A549 (cell line): Measurements from ENCODE around the gene MAGI2. TPM values are rescaled to one million over a fixed set of nuclear protein-coding genes. Genes with fewer than 3 reads are reported as not detected.

Experiments used
- ATAC-seq, 2 experiments: fragments of 200-7000 bp in 1 of 2; fragments of >200 bp in 1 of 2; cut with Nextera tagmentation in 1 of 2; cut with Tn5 transposase in 1 of 2; 3 replicates each; pipeline versions ENCODE4 v1.8.0 to v1.9.1; 2018 to 2020; ENCODE audit warnings: mild to moderate bottlenecking in 1 of 2, moderate library complexity in 1 of 2
- CTCF ChIA-PET: fragments of 300-600 bp; sonication (Branson Sonifier 250); formaldehyde crosslinking; extraction: SDS; loops from one replicate; lab custom pipeline; 2021; ENCODE audit warnings: antibody characterized with exemption, inconsistent platforms; lab: Yijun Ruan, JAX
- POLR2A ChIA-PET: fragments of 350-600 bp; formaldehyde crosslinking; extraction: SDS; loops from one replicate; lab custom pipeline; 2021; ENCODE audit warnings: antibody characterized with exemption, inconsistent platforms; lab: Yijun Ruan, JAX
- DNase-seq, 2 experiments: peaks; one replicate each; pipeline versions ENCODE4 v3.0.0 to v3.0.0-alpha.2; 2011 to 2016; ENCODE audit warnings: low read depth in 1 of 2, low spot score in 1 of 2
- FAIRE-seq: peaks from 2 replicates; lab custom pipeline; 2011; peaks lifted over from hg19 to GRCh38; lab: Jason Lieb, UNC
- H3K27ac ChIP-seq, 2 experiments: fragments of >200 bp; sonication (Bioruptor Twin); formaldehyde crosslinking; 3 replicates each; pipeline ENCODE4 v1.5.1; 2016 to 2017
- H3K4me1 ChIP-seq: fragments of >200 bp; sonication (Bioruptor Twin); formaldehyde crosslinking; 3 replicates; pipeline ENCODE4 v1.6.1; 2016
- H3K4me2 ChIP-seq: fragments of >200 bp; sonication (Bioruptor Twin); formaldehyde crosslinking; 3 replicates; pipeline ENCODE4 v1.6.1; 2016
- H3K4me3 ChIP-seq: fragments of >200 bp; sonication (Bioruptor Twin); formaldehyde crosslinking; 3 replicates; pipeline ENCODE4 v1.5.1; 2016
- H3K9me3 ChIP-seq: fragments of >200 bp; sonication (Bioruptor Twin); formaldehyde crosslinking; 3 replicates; pipeline ENCODE4 v1.6.1; 2016
- BCL3 ChIP-seq: fragments of >200 bp; sonication (Bioruptor Twin); formaldehyde crosslinking; IDR thresholded peaks from 3 replicates; pipeline ENCODE4 v1.6.1; 2016
- CEBPB ChIP-seq, 2 experiments: fragments of >200 bp in 1 of 2; sonication (Bioruptor Twin) in 1 of 2; formaldehyde crosslinking in 1 of 2; IDR thresholded peaks; 2 replicates each; pipeline ENCODE4 v1.6.1; 2012 to 2016
- EHMT2 ChIP-seq: fragments of 200-600 bp; sonication (generic); IDR thresholded peaks from 2 replicates; pipeline ENCODE4 v1.6.1; 2016; ENCODE audit warnings: antibody characterized with exemption, low read depth, mild to moderate bottlenecking, moderate library complexity
- EP300 ChIP-seq, 2 experiments: fragments of >200 bp; sonication (Bioruptor Twin); formaldehyde crosslinking; IDR thresholded peaks; 2 replicates in 1 of 2; 3 replicates in 1 of 2; pipeline ENCODE4 v1.6.1; 2016 to 2017
- FOSL2 ChIP-seq, 2 experiments: fragments of 450-650 bp in 1 of 2; fragments of >200 bp in 1 of 2; sonication (Bioruptor Twin) in 1 of 2; formaldehyde crosslinking; IDR thresholded peaks; 2 replicates each; pipeline versions ENCODE4 v1.5.0 to v1.6.1; 2016 to 2020; ENCODE audit warnings: mild to moderate bottlenecking in 1 of 2, moderate library complexity in 1 of 2
- FOXS1 ChIP-seq: fragments of 250-450 bp; sonication (Bioruptor Pico); IDR thresholded peaks from 2 replicates; pipeline ENCODE4 v1.5.0; 2020; ENCODE audit warnings: mild to moderate bottlenecking, moderate library complexity
- GATA3 ChIP-seq: IDR thresholded peaks from 2 replicates; pipeline ENCODE4 v1.6.1; 2012; ENCODE audit warnings: borderline replicate concordance
- HEYL ChIP-seq: fragments of 250-450 bp; sonication (Bioruptor Pico); IDR thresholded peaks from 2 replicates; pipeline ENCODE4 v1.8.0; 2021; ENCODE audit warnings: mild to moderate bottlenecking, moderate library complexity
- HOXA7 ChIP-seq: fragments of 250-450 bp; sonication (Bioruptor Pico); IDR thresholded peaks from 2 replicates; pipeline ENCODE4 v1.5.0; 2020; ENCODE audit warnings: mild to moderate bottlenecking, moderate library complexity
- HOXB5 ChIP-seq: fragments of 250-450 bp; sonication (Bioruptor Pico); IDR thresholded peaks from 2 replicates; pipeline ENCODE4 v1.5.0; 2020; ENCODE audit warnings: mild to moderate bottlenecking, moderate library complexity
- JUN ChIP-seq, 2 experiments: fragments of >200 bp; sonication (Bioruptor Twin); formaldehyde crosslinking; IDR thresholded peaks; 2 replicates in 1 of 2; 3 replicates in 1 of 2; pipeline ENCODE4 v1.6.1; 2016 to 2017
- JUNB ChIP-seq: fragments of >200 bp; sonication (Bioruptor Twin); formaldehyde crosslinking; IDR thresholded peaks from 2 replicates; pipeline ENCODE4 v1.6.1; 2016
- KDM1A ChIP-seq: fragments of 200-600 bp; sonication (generic); IDR thresholded peaks from 2 replicates; pipeline ENCODE4 v1.6.1; 2016; ENCODE audit warnings: low read depth, mild to moderate bottlenecking
- KDM5A ChIP-seq: fragments of 200-600 bp; sonication (generic); IDR thresholded peaks from 2 replicates; pipeline ENCODE4 v1.6.1; 2016; ENCODE audit warnings: antibody characterized with exemption, mild to moderate bottlenecking
- MAFK ChIP-seq: fragments of 450-650 bp; IDR thresholded peaks from 2 replicates; pipeline ENCODE4 v1.6.1; 2014; ENCODE audit not compliant: partially characterized antibody
- MAX ChIP-seq: IDR thresholded peaks from 2 replicates; pipeline ENCODE4 v1.6.1; 2012
- NFE2L2 ChIP-seq: fragments of 150-350 bp; conservative IDR thresholded peaks from 2 replicates; pipeline ENCODE4 v1.6.1; 2014; ENCODE audit warnings: low read length
- NPAS2 ChIP-seq: fragments of 250-450 bp; sonication (Bioruptor Pico); IDR thresholded peaks from 2 replicates; pipeline ENCODE4 v1.8.0; 2022; ENCODE audit warnings: mild to moderate bottlenecking, moderate library complexity, borderline replicate concordance
- PBX3 ChIP-seq: IDR thresholded peaks from 2 replicates; pipeline ENCODE4 v1.6.1; 2012
- RAD21 ChIP-seq, 2 experiments: fragments of >200 bp in 1 of 2; sonication (Bioruptor Twin) in 1 of 2; formaldehyde crosslinking in 1 of 2; IDR thresholded peaks in 1 of 2; conservative IDR thresholded peaks in 1 of 2; 2 replicates in 1 of 2; 3 replicates in 1 of 2; pipeline ENCODE4 v1.6.1; 2012 to 2018; ENCODE audit warnings: inconsistent platforms in 1 of 2
- RCOR1 ChIP-seq: fragments of 150-350 bp; IDR thresholded peaks from 2 replicates; pipeline ENCODE4 v1.6.1; 2014; ENCODE audit warnings: antibody characterized with exemption, low read length, low read depth
- RFX5 ChIP-seq: fragments of 450-650 bp; IDR thresholded peaks from 2 replicates; pipeline ENCODE4 v1.7.1; 2014; ENCODE audit warnings: antibody characterized with exemption, mild to moderate bottlenecking, moderate library complexity
- ZC3H11A ChIP-seq: fragments of 450-650 bp; IDR thresholded peaks from 2 replicates; pipeline ENCODE4 v1.6.1; 2014; ENCODE audit warnings: antibody characterized with exemption, mild to moderate bottlenecking
- ZNF302 ChIP-seq: fragments of 250-450 bp; sonication (Bioruptor Pico); IDR thresholded peaks from 2 replicates; pipeline ENCODE4 v1.9.0; 2021; ENCODE audit warnings: inconsistent platforms, mild to moderate bottlenecking, moderate library complexity
- WGBS: methylation state at CpG from one replicate; pipeline ENCODE4 v1.1.6; 2017; ENCODE audit errors: missing lambda C conversion rate; 5-methylcytosine and 5-hydroxymethylcytosine counted together
- polyA plus RNA-seq, 4 experiments: library from polyadenylated mRNA; depleted of rRNA in 3 of 4; stranded (reverse); fragments of >200 nt; fragmentation: RNase III in 1 of 4; extraction: RNeasy Plus Mini Kit Qiagen cat#74134 plus additional on column Dnase treatment in 1 of 4; gene quantifications; 2 replicates in 3 of 4; 3 replicates in 1 of 4; pipeline ENCODE4 v1.2.3, GENCODE V29; 2011 to 2017
- TF ChIP-seq, protein P1 (sequence below): fragments of 450-650 bp; IDR thresholded peaks from 2 replicates; pipeline ENCODE4 v1.6.1; 2014; ENCODE audit warnings: antibody characterized with exemption
- TF ChIP-seq, protein P2 (sequence below): fragments of >200 bp; sonication (Bioruptor Twin); formaldehyde crosslinking; IDR thresholded peaks from 2 replicates; pipeline ENCODE4 v1.6.1; 2016

The MAGI2 gene
- polyA plus RNA-seq, 2 of the 4 experiments (the other 2 are of a cell fraction), result 0.48 to 0.81 TPM

GRCh38 chr7:79462390-79462789 is 8.9 kb upstream of the MAGI2 start:
- ATAC-seq (peak; percentile 47 to 59; a peak in 3 of 6 replicates), FAIRE-seq (no peak), DNase-seq (peak in 1 of 2 experiments; percentile 22)
- Histone ChIP-seq H3K4me2 (peak overlapping the region; percentile 66), H3K4me1 (peaks cover 33% of the 10 kb centered on the region), H3K9me3 (no peaks in the 10 kb centered on the region), H3K4me3 (no peak overlapping the region), H3K27ac (peak overlapping the region; percentile 17 to 55; a peak in 5 of 6 replicates)
- CTCF ChIA-PET, result interaction anchor here (1.5 kb wide), 1 partner anchor 10 kb away, joined by 4 read pairs; no protein-coding TSS in a partner anchor
- WGBS, result 32% methylated on average over 2 of the region's 2 CpGs
- TF ChIP-seq MAX (no peak), FOSL2 (IDR thresholded peaks at IDR 0.05) (0 out of 2 replicates have a peak, but pooled peaks have one; percentile 13), FOSL2 (CRISPR knock-in tag; IDR thresholded peaks at IDR 0.05) (peak; percentile 75), CEBPB (IDR thresholded peaks at IDR 0.05) (no peak), MAFK (peak; percentile 95), FOXS1 (CRISPR knock-in tag) (0 out of 2 replicates have a peak, but pooled peaks have one; percentile 13)
- POLR2A ChIA-PET, result no interaction called here

GRCh38 chr7:79461660-79462059 is 8.2 kb upstream of the MAGI2 start:
- TF ChIP-seq, protein P1, sequence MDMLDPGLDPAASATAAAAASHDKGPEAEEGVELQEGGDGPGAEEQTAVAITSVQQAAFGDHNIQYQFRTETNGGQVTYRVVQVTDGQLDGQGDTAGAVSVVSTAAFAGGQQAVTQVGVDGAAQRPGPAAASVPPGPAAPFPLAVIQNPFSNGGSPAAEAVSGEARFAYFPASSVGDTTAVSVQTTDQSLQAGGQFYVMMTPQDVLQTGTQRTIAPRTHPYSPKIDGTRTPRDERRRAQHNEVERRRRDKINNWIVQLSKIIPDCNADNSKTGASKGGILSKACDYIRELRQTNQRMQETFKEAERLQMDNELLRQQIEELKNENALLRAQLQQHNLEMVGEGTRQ, result no peak
- TF ChIP-seq BCL3 (0 out of 3 replicates have a peak, but pooled peaks have one; percentile 46), RFX5 (no peak), CEBPB (IDR thresholded peaks at IDR 0.05) (peak; percentile 79 to 90), MAX (peak; percentile 46; the same call in 1 of the 2 replicates), MAFK (peak; percentile 15), EP300 (IDR thresholded peaks at IDR 0.05) (peak; percentile 23 to 51; a peak in 2 of 5 replicates), GATA3 (peak; percentile 74; the same call in 1 of the 2 replicates), JUN (IDR thresholded peaks at IDR 0.05) (peak; percentile 35 to 44; a peak in 3 of 5 replicates), FOSL2 (IDR thresholded peaks at IDR 0.05) (peak; percentile 90), FOSL2 (CRISPR knock-in tag; IDR thresholded peaks at IDR 0.05) (peak; percentile 98), JUNB (peak; percentile 85), ZNF302 (CRISPR knock-in tag) (no peak), RCOR1 (no peak)
- TF ChIP-seq, all 56 proteins: peak for 9
- WGBS, result 6% methylated on average over 1 of the region's 1 CpG
- Histone ChIP-seq H3K4me2 (peak overlapping the region; percentile 66), H3K4me3 (no peak overlapping the region), H3K4me1 (peaks cover 33% of the 10 kb centered on the region), H3K27ac (peak overlapping the region in 1 of 2 experiments; percentile 55; a peak in 4 of 6 replicates), H3K9me3 (no peaks in the 10 kb centered on the region)
- ChIA-PET CTCF (no interaction called here), POLR2A (no interaction called here)
- peak; percentile 97 for FAIRE-seq
- DNase-seq, result peak; percentile 45 to 87
- peak; percentile 98 to 99 for ATAC-seq

- no peak overlapping the region; the same call in 2 of the 3 replicates for H3K4me2 ChIP-seq
- FAIRE-seq (no peak), ATAC-seq (no peak), DNase-seq (no peak)
- POLR2A ChIA-PET, result no interaction called here
- peak overlapping the region; percentile 12 to 47; a peak in 2 of 6 replicates for H3K27ac ChIP-seq
- no peak for TF ChIP-seq JUNB
- no peak for TF ChIP-seq HEYL (CRISPR knock-in tag)
- no peak for TF ChIP-seq MAFK
- TF ChIP-seq, protein P2, sequence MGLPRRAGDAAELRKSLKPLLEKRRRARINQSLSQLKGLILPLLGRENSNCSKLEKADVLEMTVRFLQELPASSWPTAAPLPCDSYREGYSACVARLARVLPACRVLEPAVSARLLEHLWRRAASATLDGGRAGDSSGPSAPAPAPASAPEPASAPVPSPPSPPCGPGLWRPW, result no peak
- no peak for TF ChIP-seq EHMT2
- no peak for TF ChIP-seq HOXB5
- TF ChIP-seq NPAS2 (CRISPR knock-in tag), result no peak
- no peak for TF ChIP-seq KDM1A
- TF ChIP-seq ZC3H11A, result no peak
- TF ChIP-seq HOXA7 (CRISPR knock-in tag), result no peak
- TF ChIP-seq KDM5A, result no peak
- no peak for TF ChIP-seq PBX3
- TF ChIP-seq NFE2L2, result no peak
- TF ChIP-seq RAD21 (conservative IDR thresholded peaks at IDR 0.05 in 1 of 2, IDR thresholded peaks at IDR 0.05 in 1 of 2), result no peak
- TF ChIP-seq ZNF302 (CRISPR knock-in tag), result no peak
- no peak for TF ChIP-seq RFX5
- TF ChIP-seq GATA3, result no peak
- CTCF ChIA-PET, result no interaction called here
- 51% methylated on average over 3 of the region's 3 CpGs for WGBS
- no peaks in the 10 kb centered on the region for H3K9me3 ChIP-seq
- H3K4me1 ChIP-seq, result peaks cover 33% of the 10 kb centered on the region
- no peak overlapping the region for H3K4me3 ChIP-seq
Measured at GRCh38 chr7:79459381-79459780, 5.9 kb upstream of the MAGI2 start.
